ENCODE measurements around the gene DUSP7.

Gene DUSP7

DNA sequence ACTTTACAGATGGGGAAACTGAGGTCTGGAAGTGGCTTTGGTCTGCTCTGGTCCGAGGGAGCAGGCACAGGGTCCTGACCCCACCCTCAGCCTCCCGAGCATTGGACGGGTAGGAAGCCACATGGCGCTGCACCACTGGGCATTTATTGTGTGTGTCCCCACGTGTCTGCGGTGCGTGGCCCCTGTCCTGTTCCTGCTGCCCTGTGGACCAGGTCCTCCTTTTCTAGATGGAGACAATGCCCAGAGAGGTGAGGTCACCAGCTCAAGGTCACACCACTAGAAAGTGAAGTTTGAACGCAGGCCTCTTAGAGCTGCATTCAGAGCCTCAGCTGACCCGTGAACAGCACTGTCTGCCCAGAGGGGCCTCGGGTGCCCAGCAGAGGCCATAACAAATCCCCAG is 26.8 kb downstream of the DUSP7 start:
- TF ChIP-seq, protein P1, sequence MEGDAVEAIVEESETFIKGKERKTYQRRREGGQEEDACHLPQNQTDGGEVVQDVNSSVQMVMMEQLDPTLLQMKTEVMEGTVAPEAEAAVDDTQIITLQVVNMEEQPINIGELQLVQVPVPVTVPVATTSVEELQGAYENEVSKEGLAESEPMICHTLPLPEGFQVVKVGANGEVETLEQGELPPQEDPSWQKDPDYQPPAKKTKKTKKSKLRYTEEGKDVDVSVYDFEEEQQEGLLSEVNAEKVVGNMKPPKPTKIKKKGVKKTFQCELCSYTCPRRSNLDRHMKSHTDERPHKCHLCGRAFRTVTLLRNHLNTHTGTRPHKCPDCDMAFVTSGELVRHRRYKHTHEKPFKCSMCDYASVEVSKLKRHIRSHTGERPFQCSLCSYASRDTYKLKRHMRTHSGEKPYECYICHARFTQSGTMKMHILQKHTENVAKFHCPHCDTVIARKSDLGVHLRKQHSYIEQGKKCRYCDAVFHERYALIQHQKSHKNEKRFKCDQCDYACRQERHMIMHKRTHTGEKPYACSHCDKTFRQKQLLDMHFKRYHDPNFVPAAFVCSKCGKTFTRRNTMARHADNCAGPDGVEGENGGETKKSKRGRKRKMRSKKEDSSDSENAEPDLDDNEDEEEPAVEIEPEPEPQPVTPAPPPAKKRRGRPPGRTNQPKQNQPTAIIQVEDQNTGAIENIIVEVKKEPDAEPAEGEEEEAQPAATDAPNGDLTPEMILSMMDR (IDR thresholded peaks at IDR 0.05; ENCODE audit: control extremely low read depth, extremely low read depth, low read depth, missing control alignments): no peak
- ChIA-PET POLR2A (no interaction called here), CTCF (interaction anchor here (0.7 to 1.2 kb wide), 6 partner anchors 24 to 120 kb away, joined by 3 to 8 read pairs (median 3); no protein-coding TSS in a partner anchor)
- no peak for DNase-seq (ENCODE audit: extremely low spot score)

DNA sequence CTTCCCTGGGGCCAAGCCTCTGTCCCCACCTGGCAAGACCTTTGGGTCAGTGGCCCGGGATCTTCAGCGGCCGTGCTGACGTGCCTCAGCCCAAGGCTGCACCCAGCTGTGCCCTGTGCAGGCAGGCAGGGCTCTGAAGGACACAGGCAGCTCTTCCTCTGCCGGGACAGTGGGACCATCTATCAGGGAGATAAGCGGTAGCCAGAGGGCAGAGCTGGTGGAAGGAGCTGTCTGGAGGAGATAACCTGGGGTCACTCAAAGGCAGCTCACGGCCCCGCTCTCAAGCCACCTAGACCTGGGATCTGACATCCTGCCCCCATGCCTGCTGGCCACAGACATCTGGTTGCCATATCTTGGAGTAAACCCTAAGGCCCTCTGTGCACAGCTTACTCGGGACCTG is 27.3 kb downstream of the DUSP7 start:
- ChIA-PET POLR2A (no interaction called here), CTCF (interaction anchor here (0.7 to 1.2 kb wide), 9 partner anchors 9 to 121 kb away, joined by 3 to 8 read pairs (median 3); no protein-coding TSS in a partner anchor)
- TF ChIP-seq, protein P1 (IDR thresholded peaks at IDR 0.05; ENCODE audit: control extremely low read depth, extremely low read depth, low read depth, missing control alignments): no peak

DNA sequence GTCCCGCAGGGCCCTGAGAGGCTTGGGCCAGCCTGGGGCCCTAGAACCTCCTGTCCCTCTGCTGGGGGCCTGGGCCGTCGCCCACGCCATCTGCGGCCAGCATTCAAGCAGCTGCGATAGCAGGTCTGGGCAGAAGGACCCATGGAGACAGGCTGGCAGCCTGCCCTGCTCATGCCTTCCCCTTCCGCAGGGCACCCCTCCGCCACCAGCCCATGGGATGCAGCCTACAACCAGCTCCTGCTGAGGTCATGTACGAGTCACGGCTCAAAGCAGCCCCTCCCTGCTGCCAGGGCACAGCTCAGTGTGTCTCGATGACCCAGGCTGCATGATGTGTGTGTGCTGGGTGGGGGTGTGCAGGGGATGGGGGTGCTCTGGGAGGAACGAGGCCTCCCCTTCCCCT is 27.8 kb downstream of the DUSP7 start:
- DNase-seq (ENCODE audit: extremely low spot score): no peak
- TF ChIP-seq, protein P1 (IDR thresholded peaks at IDR 0.05; ENCODE audit: control extremely low read depth, extremely low read depth, low read depth, missing control alignments): no peak
- ChIA-PET CTCF (interaction anchor here (0.8 to 1.2 kb wide), 7 partner anchors 9 to 121 kb away, joined by 3 to 8 read pairs (median 3); no protein-coding TSS in a partner anchor), POLR2A (interaction anchor here (0.6 kb wide), 1 partner anchor 13 kb away, joined by 3 read pairs; no protein-coding TSS in a partner anchor)

More for the DNA sequence above, 27.3 kb downstream of the DUSP7 start:
- DNase-seq (ENCODE audit: extremely low spot score): no peak

DNA sequence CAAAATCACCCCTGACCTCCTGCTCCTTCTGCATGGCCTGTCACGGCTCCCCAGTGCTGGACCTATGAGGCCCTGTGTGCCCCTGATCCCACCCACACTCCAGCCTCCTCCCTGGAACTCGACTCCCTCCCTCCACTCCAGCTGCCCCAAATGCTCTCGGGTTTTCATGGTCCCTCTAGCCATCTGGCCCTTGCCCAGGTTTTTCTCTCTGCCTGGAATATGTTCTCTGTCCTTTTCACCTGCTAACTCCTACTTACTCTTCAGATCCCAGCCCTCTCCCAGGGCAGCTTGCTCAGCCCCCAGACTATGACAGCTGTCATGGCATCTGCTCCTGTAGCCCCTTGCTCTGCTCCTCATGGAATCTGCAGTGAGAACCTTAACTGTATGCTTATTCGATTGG is 30.3 kb downstream of the DUSP7 start:
- TF ChIP-seq, protein P1 (IDR thresholded peaks at IDR 0.05; ENCODE audit: control extremely low read depth, extremely low read depth, low read depth, missing control alignments): no peak
- DNase-seq (ENCODE audit: extremely low spot score): no peak
- ChIA-PET POLR2A (no interaction called here), CTCF (no interaction called here)

DNA sequence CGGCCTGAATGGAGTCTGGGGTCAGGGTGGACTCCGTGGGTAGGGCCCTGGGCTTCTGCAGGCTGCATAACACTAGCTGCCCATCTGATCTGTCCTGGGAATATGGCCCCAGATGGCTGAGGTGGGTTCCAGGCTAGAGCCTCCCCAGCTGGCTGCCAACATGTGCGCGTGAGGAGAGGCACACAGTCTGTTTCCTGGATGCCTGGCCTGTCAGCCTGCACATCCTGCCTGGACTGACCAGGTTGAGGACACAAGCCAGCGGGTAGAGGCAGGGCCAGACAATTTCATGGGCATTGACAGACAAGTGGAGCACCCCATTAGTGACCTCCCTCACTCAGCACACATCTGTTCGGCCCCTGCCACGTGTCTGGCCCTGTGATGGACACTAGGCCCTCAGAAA is 30.9 kb downstream of the DUSP7 start:
- CTCF ChIA-PET: interaction anchor here (0.8 to 1.0 kb wide), 2 partner anchors 76 to 134 kb away, joined by 3 to 4 read pairs; no protein-coding TSS in a partner anchor
- TF ChIP-seq, protein P1 (IDR thresholded peaks at IDR 0.05; ENCODE audit: control extremely low read depth, extremely low read depth, low read depth, missing control alignments): no peak
- POLR2A ChIA-PET: no interaction called here
- DNase-seq (ENCODE audit: extremely low spot score): no peak

DNA sequence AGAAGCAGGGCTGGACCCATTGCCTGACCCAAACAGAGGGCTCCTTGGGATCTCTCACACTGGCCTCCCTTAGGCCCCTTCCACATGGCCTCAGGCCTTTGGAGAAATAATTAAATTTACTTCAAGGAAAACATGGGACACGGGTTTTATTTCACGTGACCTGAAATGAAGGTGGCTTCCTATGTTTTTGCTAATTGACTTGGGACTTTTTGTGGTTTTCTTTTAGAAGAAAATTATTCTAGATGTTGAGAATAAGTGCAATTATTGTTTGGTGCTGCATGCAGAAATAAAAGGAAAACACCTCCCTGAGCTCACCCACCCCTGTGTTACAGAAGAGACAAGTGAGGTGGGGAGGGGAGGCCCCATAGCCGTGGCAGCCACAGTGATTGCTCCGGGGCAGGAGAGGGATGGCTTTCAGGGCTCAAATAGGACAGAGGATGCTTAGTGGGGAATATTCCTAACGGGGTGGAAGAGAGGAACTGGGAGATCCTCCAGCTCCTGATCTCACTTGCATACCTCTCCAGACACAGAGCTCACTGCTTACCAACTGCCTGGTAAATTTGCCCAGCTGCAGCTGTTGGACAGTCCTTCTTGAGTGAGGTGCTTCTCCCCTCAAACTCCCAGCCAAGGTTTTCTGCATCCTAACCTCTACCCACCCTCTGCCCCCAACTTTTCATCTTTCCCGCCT is 31.5 kb downstream of the DUSP7 start:
- TF ChIP-seq, protein P1 (IDR thresholded peaks at IDR 0.05; ENCODE audit: control extremely low read depth, extremely low read depth, low read depth, missing control alignments): no peak

More for the DNA sequence above, 31.5 kb downstream of the DUSP7 start:
- CTCF ChIA-PET: interaction anchor here (0.8 to 1.0 kb wide), 2 partner anchors 77 to 134 kb away, joined by 3 to 4 read pairs; no protein-coding TSS in a partner anchor
- no peak for DNase-seq (ENCODE audit: extremely low spot score)
- POLR2A ChIA-PET: no interaction called here
